Raji (cell line): Measurements from ENCODE around the gene CNTN4.

Experiments
- POLR2A ChIP-seq: IDR thresholded peaks from 2 replicates; pipeline ENCODE4 v1.6.1; 2011; ENCODE audit warnings: low read depth, low read length, control low read depth; ENCODE audit not compliant: insufficient read depth

Gene CNTN4

GRCh38 chr3:3065876-3066275, 967.2 kb downstream of the CNTN4 start:
- no peak for TF ChIP-seq POLR2A

DNA sequence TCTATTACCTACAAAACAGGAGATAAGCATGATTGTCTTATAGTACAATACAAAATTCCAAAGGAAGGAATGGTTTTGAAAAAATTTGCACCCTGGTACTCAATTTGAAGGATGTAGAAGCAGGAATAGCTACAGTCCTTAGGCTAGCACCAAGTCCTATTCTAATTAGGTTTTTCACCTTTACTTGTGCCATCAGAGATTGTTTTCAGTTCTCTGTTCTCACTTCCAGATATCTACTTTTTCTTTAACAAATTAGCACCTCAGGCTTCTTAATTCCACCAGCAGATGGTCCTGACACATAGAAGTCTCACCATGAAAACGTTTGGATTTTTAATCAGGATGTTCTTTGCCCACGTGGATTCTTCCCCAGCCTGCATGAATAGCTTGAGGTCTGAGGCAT, 967.7 kb downstream of the CNTN4 start:
- TF ChIP-seq POLR2A: no peak

DNA sequence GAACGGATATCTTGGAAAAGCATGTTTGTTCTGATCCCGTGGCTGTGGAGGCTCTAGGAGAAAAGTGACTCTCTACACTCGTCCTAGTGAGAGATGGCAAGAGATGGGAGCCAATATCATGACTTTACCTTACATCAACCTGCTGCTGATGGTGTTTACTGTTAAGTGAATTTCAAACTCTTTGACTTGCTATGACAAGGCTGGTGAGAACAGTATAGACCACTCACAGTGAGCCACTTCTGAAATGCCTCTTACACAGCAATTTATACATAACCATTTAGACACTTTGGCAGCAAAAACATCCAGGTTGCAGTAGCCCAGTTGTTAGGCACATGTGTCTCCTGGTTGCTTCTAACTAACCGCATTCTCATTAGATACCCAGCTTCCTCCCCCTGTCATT, 968.2 kb downstream of the CNTN4 start:
- TF ChIP-seq POLR2A: no peak

GRCh38 chr3:3068358-3068881, 969.8 kb downstream of the CNTN4 start:
- TF ChIP-seq POLR2A: no peak

- no peak for TF ChIP-seq POLR2A
Observed at GRCh38 chr3:3069723-3070122, 971.1 kb downstream of the CNTN4 start.

- TF ChIP-seq POLR2A: no peak
Observed at GRCh38 chr3:3071136-3071535, 972.5 kb downstream of the CNTN4 start.

DNA sequence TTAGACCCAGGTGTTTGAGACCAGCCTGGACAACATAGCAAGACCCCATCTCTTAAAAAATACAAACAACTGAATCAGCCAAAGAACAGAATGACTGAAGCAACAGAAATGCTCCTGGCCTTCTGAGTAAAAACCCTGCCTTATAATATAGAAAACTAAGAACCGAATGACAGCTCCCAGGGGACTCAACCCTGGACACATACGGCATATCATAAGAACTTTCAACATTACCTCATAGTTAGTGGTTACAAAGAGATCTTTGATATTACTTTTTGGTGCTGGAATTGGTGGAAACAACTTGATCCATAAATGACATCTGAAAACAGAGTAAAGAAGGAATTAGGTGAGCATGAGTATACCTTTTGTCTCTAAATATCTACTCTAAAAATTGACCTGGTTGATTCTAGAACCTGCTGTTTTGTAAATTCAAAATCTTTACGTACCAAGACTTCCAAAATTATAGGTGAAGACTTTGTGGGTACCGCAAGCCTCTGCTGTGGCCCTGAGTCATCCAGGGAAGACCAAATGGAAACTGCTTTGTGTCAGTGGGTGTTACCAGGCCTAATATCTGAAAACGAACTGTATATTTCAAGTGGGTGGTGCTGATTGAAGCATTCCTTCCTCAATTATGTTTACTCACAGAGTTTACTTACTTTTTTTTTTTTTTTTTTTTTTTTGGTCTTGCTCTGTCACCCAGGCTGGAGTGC, 976.0 kb downstream of the CNTN4 start:
- no peak for TF ChIP-seq POLR2A

DNA sequence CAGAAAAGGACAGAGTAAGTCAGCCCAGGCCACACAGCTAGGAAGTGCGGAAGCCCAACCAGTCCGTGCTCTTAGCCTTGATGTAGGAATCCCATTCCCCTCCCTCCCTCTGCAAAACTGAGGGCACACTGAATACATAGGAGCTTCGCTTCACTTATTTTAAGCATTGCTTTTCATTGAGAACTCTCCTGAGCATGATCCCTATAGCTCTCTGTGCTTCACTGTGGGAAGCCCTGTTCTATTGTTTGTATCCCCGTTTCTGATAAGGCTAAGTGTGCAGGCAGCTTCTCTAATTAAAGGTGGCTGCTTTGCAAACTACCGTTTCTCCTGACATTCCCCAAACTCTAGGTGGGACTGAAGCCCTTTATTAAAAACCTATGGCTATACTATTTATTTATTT, 981.6 kb downstream of the CNTN4 start:
- no peak for TF ChIP-seq POLR2A

- no peak for TF ChIP-seq POLR2A
Observed at GRCh38 chr3:3081381-3082233, 982.9 kb downstream of the CNTN4 start.

GRCh38 chr3:3082234-3082924, 983.7 kb downstream of the CNTN4 start:
- TF ChIP-seq POLR2A: no peak

GRCh38 chr3:3084890-3085289, 986.2 kb downstream of the CNTN4 start:
- no peak for TF ChIP-seq POLR2A

DNA sequence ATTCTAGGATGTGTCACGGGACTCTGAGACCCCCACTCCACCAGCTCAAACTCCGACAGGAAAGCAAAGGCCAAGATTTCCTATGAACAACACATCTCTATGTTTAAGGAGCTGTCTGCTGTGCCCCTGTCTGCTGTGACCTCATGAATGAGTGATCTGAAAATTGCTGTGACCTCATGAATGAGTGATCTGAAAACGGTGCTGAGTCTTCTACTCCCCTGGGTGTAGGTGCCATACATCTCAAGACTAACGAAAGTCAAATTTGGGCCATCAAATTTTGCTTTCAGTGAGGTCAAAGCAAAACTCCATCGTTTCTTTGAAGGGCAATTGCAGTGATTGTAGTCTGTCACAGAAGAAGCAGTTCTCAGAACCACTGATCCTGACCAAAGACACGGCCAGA, 987.1 kb downstream of the CNTN4 start:
- TF ChIP-seq POLR2A: no peak

GRCh38 chr3:3086239-3086638, 987.6 kb downstream of the CNTN4 start:
- no peak for TF ChIP-seq POLR2A

- no peak for TF ChIP-seq POLR2A
Observed at GRCh38 chr3:3087279-3087678, 988.6 kb downstream of the CNTN4 start.

DNA sequence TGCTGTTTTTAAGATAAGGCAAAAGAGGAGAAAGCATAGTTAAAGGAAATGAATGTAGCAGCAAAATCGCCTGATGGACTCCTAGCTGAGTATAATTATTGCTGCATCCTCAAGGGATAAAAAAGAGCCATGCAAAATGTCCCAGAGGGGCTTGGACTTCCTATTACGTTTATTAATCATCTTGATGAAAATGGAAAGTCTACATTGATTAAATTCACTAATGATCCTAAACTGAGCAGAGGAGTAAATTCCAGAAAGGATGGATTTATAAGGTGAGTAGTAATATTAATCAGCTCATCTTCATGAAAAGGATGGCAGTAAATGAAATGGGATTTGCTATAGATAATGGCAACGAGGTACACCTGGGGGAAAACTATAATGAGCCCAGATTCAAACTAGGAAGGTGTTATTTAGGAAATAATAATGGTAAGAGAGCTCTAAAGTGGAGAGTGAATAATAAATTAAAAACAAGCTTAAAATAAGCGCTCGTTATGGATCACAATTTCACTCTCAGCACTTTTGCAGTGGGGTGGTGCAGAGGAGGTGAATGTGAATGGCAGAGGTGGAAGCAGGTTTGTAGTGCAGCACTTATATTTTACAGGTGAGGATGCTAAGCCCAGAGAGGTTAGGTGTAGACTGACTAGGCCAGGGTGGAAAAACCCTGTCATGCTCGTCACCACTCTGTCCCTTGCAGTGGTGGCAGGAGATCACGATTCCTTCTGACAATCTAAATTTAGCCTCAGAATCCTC, 989.2 kb downstream of the CNTN4 start:
- no peak for TF ChIP-seq POLR2A
